Prostate gland (tissue), 2 donors: ENCODE data around the gene CYP3A5.

Source experiments
- CTCF ChIP-seq, 4 experiments: fragments of 200-600 bp in 2 of 4; fragments of 450-650 bp in 2 of 4; sonication (generic) in 2 of 4; IDR thresholded peaks; 1 replicate in 3 of 4; 2 replicates in 1 of 4; pipeline ENCODE4 v1.5.1; 2016 to 2019; ENCODE audit warnings: antibody characterized with exemption in 4 of 4, mild to moderate bottlenecking in 2 of 4, moderate library complexity in 2 of 4
- POLR2A ChIP-seq: fragments of 450-650 bp; IDR thresholded peaks from one replicate; pipeline ENCODE4 v1.6.1; 2016; ENCODE audit warnings: antibody characterized with exemption, mild to moderate bottlenecking
- POLR2AphosphoS5 ChIP-seq: sonication (generic); formaldehyde crosslinking; IDR thresholded peaks from one replicate; pipeline ENCODE4 v1.6.1; 2017; ENCODE audit warnings: antibody characterized with exemption

- peak; percentile 87 for TF ChIP-seq POLR2AphosphoS5
- no peak for TF ChIP-seq CTCF (IDR thresholded peaks at IDR 0.05)
- TF ChIP-seq POLR2A: peak; percentile 76
Measured at GRCh38 chr7:99679400-99680191, at the start of gene CYP3A5.
